GM19238 (cell line): ENCODE results near the gene CLIP3.

ENCODE experiments used
- DNase-seq: peaks from one replicate; pipeline ENCODE4 v3.0.0; 2011; ENCODE audit warnings: low spot score; ENCODE audit not compliant: insufficient read length

Gene CLIP3

DNA sequence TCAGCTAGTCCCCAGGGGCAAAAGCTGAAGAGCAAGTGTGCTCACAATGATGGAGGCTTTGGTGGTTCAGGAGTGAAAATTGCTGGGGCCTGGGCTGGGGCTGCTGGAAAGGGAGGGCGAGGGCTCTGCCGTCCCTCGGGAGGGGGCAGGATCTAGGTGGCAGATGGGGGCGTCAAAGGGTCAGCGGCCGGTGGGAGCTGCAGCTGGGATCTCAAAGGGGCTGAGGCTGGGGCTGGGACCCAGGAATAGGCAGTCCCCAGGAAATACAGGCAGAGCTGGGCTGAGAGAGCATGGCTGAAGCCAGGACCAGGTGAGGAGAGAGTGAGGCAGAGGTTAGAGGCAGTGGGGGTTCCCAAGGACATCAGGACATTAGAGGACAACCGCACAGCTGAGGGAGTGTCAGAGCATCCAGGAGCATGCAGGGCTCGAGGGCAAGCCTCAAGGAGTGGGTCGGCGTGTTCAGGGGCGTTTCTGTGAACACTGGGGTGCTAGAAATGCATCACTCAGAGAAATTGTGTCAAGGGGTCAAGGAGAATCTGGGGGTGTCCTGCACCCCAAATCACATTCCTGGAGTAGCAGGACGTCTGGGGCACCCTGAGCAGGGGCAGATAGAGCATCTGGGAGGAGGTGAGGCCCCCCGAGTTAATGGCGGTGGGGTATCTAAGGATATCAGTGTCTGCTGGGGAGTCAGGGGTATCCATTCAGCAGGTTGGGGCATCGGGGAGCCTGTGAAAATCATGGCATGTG is 22.9 kb downstream of the CLIP3 start:
- no peak for DNase-seq

DNA sequence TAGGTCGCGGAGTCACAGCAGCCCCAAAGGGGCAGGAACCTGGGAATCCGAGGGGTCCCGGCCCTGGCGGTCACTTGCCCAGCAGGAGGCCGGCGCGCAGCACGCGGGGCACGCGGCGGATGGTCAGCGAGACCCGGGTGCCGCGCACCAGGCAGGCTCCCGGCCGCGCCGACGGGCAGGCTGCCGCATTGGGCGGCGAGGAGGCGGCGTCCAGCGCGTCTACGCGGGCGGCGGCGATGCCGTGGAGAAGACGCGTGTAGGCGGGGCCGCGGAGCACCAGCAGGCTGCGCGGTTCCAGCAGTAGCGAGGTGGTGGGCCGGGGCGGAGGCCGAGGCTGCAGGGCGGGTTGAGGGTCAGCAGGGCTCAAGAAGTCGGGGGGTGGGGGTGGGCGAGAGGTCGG is 23.5 kb downstream of the CLIP3 start:
- DNase-seq, result no peak

DNA sequence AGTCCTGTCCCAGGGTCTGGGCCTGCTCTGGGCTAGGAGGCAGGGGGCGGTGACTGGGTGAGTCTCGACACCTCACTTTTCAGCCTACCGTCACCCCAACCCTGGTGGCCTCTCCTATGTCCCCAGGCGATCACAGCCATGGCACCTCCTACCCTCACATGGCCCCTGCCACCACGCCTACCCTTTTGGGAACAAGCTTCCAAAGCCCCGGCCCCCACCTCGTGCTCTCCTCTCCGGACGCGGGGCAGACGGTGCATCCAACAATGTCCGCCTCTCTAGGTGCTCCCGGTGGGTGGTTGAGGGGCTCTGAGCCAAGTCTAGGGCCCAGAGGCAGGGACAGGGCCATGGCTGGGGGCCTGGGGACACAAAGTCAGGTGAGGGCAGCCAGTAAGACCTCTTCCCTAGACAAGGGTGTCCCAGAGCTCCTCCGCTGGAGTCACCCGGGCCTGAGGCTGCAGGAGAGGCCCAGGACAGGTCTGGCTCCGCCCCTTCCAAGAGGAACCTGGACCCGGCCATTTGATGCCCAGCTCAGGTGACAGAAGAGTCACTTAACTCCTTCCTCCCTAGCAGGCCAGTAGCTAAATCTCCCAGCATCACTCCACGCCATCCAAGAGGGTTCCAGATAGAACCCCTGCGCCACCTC is 24.2 kb downstream of the CLIP3 start, which contains the start of gene SYNE4:
Gene SYNE4 (minus strand): TSS at position 478 of the 643 bp plus-strand sequence. CDS start 132 bp downstream, at position 346.
- no peak for DNase-seq

DNA sequence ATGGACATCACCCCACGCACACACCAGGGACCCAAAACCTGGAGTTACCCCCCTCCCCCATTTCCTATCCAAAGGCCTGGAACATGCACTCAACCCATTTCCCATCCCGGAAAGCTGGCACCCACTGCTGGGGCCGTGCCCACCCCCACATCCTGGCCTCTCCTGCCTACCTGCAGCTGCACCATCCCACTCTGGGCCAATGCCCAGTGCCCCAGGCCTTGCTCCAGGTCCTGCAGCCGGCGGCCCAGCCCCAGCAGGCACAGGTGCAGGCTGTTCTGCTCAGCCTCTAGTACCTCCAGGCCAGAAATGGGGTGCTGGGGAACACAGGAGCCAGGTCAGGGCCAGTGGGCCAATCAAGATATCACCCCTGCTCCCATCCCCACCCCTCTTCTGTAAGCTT is 25.7 kb downstream of the CLIP3 start:
- DNase-seq, result no peak

DNA sequence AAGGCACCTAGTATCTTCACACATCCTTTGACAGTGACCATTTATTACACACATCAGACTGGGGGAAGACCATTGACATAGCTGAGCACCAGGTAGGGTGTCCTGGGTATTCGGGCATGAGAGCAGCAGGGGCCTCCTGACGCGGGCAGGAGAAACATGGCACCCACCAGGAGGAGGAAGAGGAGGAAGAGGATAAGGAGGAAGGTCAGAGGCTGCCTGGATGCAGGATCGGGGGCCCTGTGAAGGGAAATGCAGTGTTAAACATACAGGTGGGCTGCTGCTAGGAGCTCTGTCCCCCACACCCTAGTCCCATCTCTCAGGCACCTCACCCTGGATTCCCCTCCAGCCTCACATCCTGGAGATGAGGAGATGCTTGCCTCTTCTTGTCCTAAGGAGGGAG is 29.4 kb downstream of the CLIP3 start:
- no peak for DNase-seq

DNA sequence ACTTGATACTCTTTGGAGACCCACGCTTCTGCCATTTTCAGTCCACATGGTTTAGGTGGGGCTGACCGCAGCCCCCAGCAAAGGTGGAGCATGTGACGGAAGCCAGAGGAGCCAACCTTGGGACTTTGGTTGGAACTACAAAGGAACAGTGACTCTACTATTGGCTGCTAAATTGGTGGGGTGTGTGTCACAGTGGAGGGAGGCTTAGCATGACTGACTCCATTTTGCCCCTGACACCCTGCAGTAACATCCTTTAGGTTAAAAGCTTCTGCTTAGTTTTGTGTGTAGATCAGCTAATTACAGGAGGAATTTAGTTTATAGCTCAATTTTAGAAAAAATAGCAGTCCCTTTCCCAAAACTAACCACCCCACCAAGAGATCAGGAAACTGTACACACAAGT is 31.1 kb downstream of the CLIP3 start:
- DNase-seq, result no peak

DNA sequence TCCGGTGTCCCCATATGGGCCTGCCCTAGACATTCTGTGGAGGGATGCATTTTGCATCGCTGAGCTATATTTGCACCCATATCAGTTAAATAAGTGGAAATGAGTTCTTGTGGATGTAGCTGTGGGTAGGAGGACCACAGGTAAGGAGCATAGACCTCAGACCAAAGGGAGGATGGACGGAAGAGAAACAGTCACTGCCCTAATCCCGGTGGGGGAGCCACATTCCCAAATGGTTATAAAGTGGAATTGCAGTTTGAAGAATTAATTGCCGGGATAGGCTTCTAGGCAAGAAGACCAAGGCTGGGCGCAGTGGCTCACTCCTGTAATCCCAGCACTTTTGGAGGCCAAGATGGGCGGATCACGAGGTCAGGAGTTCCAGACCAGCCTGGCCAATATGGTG is 35.9 kb downstream of the CLIP3 start:
- DNase-seq, result no peak

DNA sequence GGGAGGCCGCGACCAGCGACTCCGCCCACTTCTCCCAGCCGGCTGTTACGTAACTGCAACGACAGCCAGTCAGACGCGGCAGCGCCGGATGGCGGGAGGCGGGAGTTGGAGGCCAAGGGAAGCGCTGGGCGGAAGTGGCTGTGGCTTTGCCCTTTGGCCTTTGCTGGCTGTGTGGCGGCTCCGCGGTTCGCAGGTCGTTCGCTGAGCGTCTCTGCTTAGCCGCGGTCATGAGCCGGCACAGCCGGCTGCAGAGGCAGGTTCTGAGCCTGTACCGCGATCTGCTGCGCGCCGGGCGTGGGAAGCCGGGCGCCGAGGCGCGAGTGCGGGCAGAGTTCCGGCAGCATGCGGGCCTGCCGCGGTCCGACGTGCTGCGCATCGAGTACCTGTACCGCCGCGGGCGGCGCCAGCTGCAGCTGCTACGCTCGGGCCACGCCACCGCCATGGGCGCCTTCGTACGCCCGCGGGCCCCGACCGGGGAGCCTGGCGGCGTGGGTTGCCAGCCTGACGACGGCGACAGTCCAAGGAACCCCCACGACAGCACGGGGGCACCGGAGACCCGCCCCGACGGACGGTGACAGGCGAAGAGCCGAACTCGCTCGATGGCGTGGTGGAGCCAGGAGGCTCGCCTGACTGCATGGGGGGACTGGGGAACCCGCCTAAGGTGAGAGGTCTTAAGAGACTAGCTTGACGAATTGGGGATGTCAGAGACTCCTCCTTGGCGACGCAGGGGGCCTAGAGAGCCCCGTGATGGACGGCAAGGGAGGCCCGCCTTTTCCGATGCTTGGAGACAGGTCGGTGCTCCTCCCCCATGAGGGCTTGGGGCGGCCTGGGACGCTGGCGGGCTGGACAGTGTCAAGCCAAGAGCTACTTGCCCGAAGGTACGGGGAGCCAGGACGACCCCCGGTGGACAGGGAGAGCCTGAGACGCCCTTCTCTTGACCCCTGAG is 37.4 kb downstream of the CLIP3 start, which contains the start of gene SDHAF1:
Gene SDHAF1 (plus strand): TSS at position 141 of the 946 bp plus-strand sequence. CDS start 87 bp downstream, at position 228.
- DNase-seq, result peak; percentile 94

DNA sequence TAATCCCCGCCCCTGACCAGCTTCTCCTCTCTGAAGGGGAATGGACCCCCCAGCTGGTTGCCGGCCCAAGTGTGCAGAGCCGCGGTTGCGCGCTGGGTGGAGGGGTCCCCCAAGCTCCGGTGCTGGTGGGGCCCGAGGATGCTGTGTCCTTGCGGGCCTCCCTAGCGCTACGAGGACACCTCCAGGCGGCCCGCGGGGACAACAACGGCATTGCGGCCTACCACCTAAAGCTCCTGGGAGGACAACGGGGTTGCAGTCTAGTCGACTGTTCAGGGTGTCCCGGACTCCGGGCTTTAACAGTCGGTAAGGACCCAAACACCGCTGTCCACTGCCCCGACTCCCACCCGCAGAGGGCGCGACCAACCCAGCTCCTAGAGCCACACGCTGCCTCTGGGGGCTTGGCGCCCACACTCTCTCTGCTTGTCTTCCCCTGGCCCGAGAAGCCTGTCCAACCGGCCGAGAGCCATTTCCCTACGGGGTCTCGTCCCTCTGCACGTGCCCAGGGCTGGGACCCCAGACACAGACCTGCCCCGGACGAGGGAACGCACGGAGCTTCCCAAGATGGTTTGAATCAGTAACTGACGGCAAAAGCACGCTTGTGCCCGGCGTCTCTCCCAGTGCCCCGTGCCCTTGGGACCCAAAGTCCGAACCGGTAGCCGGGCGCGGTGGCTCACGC is 38.6 kb downstream of the CLIP3 start:
- DNase-seq, result no peak

DNA sequence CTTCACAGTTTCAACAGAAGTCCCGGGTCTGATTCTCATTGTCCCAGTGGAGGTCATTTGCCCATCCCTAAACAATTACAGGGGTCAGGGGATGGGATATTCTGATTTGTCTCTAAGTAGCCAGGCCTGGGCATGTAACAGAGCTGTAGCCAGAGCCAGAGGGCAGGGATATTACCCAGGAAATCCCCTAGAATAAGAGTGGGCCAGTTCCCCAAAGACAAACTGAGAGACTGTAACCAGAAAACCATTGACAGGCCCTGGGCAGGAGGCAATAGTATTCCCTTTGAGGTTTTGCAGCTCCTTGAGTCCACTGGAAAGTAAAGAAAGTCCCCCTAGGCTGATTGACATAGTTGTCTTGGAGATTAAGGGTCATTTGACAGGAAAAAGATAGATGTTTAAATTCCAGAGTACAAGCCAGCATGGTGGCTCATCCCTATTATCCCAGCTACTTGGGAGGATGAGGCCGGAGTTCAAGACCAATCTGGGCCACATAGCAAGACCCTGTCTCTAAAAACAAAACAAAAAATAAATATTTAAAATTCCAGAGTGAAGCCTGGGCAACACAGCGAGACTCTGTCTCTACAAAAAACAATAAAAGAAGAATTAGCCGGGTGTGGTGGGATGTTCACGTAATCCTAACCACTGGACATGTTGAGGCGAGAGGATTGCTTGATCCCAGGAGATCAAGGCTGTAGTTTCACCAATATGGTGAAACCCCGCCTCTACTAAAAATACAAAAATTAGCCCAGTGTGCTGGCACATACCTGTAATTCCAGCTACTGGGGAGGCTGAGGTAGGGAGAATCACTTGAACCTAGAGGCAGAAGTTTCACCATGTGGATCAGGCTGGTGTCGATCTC is 39.5 kb downstream of the CLIP3 start:
- DNase-seq, result no peak

DNA sequence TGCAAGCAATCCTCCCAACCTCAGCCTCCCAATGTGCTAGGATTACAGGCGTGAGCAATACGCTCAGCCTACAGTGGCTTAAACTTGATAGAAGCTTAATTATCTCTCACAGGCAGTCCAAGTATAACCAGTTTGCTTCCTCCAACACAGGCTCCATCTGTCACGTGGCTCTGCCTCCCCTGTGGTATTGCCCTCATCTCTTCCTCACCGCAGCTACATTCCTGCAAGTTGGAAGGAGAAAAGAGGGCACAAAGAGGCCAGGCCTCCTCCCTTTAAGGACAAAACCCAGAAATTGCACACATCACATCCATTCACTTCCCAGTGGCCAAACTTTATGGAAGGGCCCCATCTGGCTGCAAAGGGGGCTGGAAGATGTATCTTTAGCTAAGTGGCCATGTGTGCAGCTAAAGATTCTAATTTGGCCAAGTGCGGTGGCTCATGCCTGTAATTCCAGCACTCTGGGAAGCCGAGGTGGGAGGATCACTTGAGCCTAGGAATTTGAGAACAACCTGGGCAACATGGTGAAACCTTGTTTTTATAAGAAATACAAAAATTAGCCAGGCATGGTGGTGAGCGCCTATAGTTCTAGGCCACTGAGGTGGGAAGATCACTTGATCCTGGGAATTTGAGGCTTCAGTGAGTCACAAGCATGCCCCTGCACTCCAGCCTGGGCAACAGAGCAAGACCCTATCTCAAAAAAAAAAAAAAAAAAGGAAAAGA is 40.8 kb downstream of the CLIP3 start:
- DNase-seq, result no peak

DNA sequence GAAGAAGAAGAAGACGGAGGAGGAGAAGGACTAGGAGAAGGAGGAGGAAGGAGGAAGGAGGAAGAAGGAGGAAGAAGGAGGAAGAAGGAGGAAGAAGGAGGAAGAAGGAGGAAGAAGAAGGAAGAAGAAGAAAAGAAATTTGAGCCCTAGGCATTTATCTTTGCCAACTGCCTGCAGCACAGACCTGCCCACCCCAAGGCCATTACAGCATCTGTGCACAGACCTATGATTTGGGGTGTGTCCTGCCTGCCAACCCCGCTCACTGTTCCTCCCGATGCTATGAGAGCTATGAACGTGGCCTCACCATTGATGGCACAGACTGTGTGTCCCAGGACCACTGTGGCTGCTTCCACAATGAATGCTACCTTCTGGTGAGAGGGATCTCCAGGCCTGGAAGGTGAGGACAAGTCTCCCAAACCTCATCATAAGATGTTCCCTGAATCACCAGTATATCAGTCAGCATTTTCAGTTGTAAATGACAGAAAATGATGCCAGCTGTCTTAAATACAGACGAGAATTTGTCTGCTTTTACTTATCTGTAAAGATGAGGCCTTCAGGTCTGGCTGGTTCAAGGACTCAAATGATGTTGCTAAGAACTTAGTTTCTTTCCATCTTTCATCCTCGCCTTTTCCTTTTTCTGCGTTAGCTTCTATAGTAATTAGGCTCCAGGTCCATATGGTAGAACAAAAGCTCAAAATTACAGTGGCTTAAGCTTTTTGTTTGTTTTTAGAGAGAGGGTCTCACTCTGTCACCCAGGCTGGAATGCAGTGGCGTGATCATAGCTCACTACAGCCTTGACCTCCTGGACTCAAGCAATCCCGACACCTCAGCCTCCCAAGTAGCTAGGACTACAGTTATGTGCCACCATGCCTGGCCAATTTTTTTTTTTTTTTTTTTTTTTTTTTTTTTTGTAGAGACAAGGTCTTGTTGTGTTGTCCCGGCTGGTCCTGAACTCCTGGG is 41.6 kb downstream of the CLIP3 start:
- DNase-seq, result no peak

DNA sequence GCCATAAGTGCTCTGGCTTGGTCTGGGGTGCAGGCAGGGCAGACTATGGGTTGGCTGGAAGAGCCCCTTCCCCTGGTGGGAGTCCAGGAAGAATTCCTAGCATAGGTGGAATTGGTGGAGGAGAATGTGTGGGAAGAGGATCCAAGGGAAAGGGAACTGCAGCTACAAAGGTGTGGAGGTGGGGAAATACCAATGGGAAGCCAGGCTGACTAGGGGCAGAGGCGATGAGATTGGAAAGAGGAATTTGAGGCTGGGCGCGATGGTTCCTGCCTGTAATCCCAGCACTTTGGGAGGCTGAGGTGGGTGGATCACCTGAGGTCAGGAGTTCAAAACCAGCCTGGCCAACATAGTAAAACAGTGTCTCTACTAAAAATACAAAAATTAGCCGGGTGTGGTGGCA is 42.5 kb downstream of the CLIP3 start:
- no peak for DNase-seq

DNA sequence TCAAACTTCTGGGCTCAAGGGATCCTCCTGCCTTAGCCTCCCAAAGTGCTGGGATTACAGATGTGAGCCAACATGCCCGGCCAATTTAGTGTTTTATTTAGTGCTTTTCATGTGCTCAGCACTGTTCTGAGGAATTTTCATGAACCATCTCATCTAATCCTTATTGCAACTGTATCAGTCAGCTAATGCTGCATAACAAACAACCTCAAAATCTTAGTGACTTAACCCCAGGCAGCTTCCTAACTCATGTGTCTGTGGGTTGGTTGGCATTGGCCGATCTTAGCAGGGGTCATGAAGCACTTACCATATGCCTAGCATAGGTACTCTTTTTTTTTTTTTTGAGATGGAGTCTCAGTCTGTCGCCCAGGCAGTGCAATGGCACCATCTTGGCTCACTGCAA is 43.8 kb downstream of the CLIP3 start:
- DNase-seq, result no peak

DNA sequence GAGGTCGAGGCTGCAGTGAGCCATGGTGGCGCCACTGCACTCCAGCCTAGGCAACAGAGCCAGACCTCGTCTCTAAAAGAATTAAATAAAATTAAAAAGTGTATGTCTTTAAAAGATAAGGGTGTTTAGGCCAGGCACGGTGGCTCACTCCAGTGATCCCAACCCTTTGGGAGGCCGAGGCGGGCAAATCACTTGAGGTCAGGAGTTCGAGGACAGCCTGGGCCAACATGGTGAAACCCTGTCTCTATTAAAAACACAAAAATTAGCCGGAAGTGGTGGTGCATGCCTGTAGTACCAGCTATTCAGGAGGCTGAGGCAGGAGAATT is 45.1 kb downstream of the CLIP3 start:
- DNase-seq, result no peak

DNA sequence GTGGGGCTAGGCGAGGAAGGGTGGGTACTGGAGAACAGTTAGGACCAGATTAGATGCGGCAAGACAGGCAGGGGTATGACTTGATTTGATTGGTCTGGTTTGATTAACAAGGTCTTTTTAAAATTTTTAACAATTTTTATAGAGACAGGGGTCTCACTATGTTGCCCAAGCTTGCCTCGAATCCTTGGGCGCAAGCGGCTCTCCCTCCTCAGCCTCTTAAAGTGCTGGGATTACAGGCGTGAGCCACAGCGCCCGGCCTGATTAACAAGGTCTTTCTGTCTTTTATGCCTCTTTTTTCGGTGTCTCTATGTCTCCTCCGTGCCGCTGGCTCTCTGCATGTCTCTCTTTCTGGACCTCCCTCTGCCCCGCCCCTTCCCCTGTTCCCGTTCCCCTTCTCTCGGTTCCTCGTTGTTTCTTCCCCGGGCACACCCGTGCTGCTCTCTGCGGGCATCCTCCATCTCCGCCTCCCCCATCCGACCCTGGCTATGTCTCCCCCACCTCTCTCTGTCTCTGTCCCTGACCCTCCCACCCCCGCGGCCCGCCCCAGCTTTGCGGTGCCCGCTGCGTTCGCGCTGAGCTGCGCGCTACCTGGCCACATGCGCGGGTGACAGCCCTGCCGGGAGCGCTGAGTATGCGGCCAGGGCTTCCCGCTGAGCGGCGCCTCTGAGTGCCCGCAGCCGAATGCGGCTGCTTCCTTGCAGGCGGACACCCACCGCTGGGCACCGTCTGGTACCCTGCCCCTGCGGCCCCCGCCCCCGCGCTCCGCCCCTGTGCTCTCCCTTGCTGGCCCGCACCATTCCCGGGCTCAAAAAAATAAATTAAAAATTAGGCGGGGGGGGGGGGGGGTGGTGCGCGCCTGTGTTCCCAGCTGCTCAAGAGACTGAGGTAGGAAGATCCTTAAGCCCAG is 45.8 kb downstream of the CLIP3 start:
- no peak for DNase-seq

DNA sequence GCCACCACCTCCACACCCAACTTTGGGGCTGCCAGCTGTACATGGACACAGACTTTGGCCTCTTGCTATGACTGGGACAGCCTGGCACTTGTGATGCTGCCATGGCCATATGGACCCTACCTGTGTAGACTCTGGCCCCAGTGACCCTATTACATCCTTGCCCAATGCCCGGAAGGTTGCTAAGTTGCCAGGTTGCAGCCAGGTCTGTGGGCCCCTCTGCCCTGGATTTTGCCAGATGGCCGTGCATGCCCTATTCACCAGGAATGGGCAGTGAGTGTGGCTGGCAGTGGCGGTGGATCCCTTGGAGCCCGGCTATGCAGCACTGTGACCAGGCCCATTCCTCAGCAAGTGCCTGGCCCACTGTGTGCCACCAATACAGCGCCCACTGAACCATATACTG is 46.6 kb downstream of the CLIP3 start:
- no peak for DNase-seq

DNA sequence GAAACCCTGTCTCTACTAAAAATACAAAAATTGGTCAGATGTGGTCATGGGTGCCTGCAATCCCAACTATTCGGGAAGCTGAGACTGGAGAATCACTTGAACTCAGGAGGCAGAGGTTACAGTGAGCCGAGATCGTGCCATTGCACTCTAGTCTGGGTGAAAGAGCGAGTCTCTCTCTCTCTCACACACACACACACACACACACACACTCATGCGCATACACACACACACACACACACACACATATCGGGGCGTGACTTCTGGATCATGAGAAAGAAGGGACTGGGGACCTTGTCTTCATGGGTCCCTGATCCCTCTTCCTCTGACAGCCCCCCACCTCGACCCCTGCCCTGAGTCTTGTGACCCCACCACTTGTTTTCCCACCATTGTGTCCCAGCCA is 49.5 kb downstream of the CLIP3 start:
- DNase-seq, result no peak
